Limb (tissue), 2 donors: ENCODE measurements around the gene ANAPC4.

Source experiments
- DNase-seq, 2 donors: peaks; one replicate each; pipeline ENCODE4 v3.0.0-alpha.2; 2016; ENCODE audit errors: extremely low spot score in 2 of 2

Gene ANAPC4

GRCh38 chr4:25377572-25378436 is 741 bp downstream of the ANAPC4 start:
- no peak for DNase-seq

GRCh38 chr4:25378437-25378743 is 1.3 kb downstream of the ANAPC4 start:
- DNase-seq: no peak

- no peak for DNase-seq
These were observed 2.5 kb downstream of the ANAPC4 start for GRCh38 chr4:25379591-25379990.

GRCh38 chr4:25383647-25384046 is 6.6 kb downstream of the ANAPC4 start:
- no peak for DNase-seq

GRCh38 chr4:25386926-25387325 is 9.9 kb downstream of the ANAPC4 start:
- DNase-seq: no peak

GRCh38 chr4:25397305-25397704 is 20.2 kb downstream of the ANAPC4 start:
- no peak for DNase-seq

GRCh38 chr4:25399510-25399909 is 22.4 kb downstream of the ANAPC4 start:
- no peak for DNase-seq

GRCh38 chr4:25401066-25401465 is 24.0 kb downstream of the ANAPC4 start:
- DNase-seq: no peak

GRCh38 chr4:25402521-25402920 is 25.5 kb downstream of the ANAPC4 start:
- DNase-seq: no peak

GRCh38 chr4:25403699-25404098 is 26.6 kb downstream of the ANAPC4 start:
- DNase-seq: no peak

GRCh38 chr4:25405453-25405852 is 28.4 kb downstream of the ANAPC4 start:
- DNase-seq: no peak

GRCh38 chr4:25406081-25406692 is 29.1 kb downstream of the ANAPC4 start:
- DNase-seq: no peak

- no peak for DNase-seq
These were observed 33.9 kb downstream of the ANAPC4 start for GRCh38 chr4:25410820-25411529.

GRCh38 chr4:25413261-25413660 is 36.2 kb downstream of the ANAPC4 start:
- no peak for DNase-seq

GRCh38 chr4:25417014-25417413 is 40.0 kb downstream of the ANAPC4 start:
- DNase-seq: no peak

- DNase-seq: no peak
These were observed 43.9 kb downstream of the ANAPC4 start for GRCh38 chr4:25420931-25421330.

- DNase-seq: no peak
These were observed 44.9 kb downstream of the ANAPC4 start for GRCh38 chr4:25421816-25422525.

- DNase-seq: no peak
These were observed 46.5 kb downstream of the ANAPC4 start for GRCh38 chr4:25423548-25423947.

- DNase-seq: no peak
These were observed 47.6 kb downstream of the ANAPC4 start for GRCh38 chr4:25424539-25425228.

- no peak for DNase-seq
These were observed 48.3 kb downstream of the ANAPC4 start for GRCh38 chr4:25425361-25425760.

GRCh38 chr4:25427871-25428270 is 50.8 kb downstream of the ANAPC4 start:
- no peak for DNase-seq
